HepG2 (cell line): Measurements from ENCODE around the gene ZFP92. TPM values are rescaled to one million over a fixed set of nuclear protein-coding genes. Genes with fewer than 3 reads are reported as not detected.

ENCODE experiments used
- ATAC-seq: fragments of 200-7000 bp; cut with Tn5 transposase; 3 replicates; pipeline ENCODE4 v1.9.1; 2020; ENCODE audit warnings: mild to moderate bottlenecking, moderate library complexity
- BruUV-seq: library from RNA; stranded (reverse); fragments of 400-500 nt; replicated peaks from 2 replicates; lab custom pipeline; 2021; lab: Mats Ljungman, UMichigan
- CTCF ChIA-PET: fragments of 300-600 bp; formaldehyde crosslinking; extraction: SDS; loops from one replicate; lab custom pipeline; 2021; ENCODE audit warnings: low total read pairs, inconsistent platforms, low intra/inter-chr PET ratio; lab: Yijun Ruan, JAX
- POLR2A ChIA-PET: fragments of 350-600 bp; sonication (Branson Sonifier 250); formaldehyde crosslinking; loops from one replicate; lab custom pipeline; 2020; ENCODE audit warnings: antibody characterized with exemption, inconsistent platforms; lab: Yijun Ruan, JAX
- DNase-seq: peaks from one replicate; pipeline ENCODE4 v3.0.0-alpha.2; 2015; ENCODE audit warnings: low spot score
- FAIRE-seq: peaks from 3 replicates; lab custom pipeline; 2011; peaks lifted over from hg19 to GRCh38; lab: Jason Lieb, UNC
- H2AFZ ChIP-seq: one replicate; pipeline ENCODE4 v1.6.1; 2011; ENCODE audit warnings: low read length, inconsistent platforms
- H3K27ac ChIP-seq: fragments of 300-600 bp; 3 replicates; pipeline ENCODE4 v1.8.0; 2011; ENCODE audit warnings: mixed run types, mild to moderate bottlenecking, mixed read lengths, low read length, inconsistent platforms; ENCODE audit not compliant: insufficient read depth; ENCODE audit errors: extremely low read length
- H3K27me3 ChIP-seq, 2 experiments: fragments of 200-600 bp in 1 of 2; 2 replicates in 1 of 2; 3 replicates in 1 of 2; pipeline versions ENCODE4 v1.6.0 to v1.8.0; 2011; ENCODE audit warnings: low read length in 2 of 2, mild to moderate bottlenecking in 2 of 2, moderate library complexity in 2 of 2, inconsistent platforms in 1 of 2; ENCODE audit not compliant: insufficient read depth in 2 of 2, control insufficient read depth in 1 of 2
- H3K36me3 ChIP-seq, 2 experiments: fragments of 200-600 bp in 1 of 2; replicated peaks in 1 of 2; 2 replicates in 1 of 2; 3 replicates in 1 of 2; pipeline versions ENCODE4 v1.5.1 to v1.8.0; 2011; ENCODE audit warnings: low read length in 2 of 2, inconsistent platforms in 1 of 2; ENCODE audit not compliant: insufficient read depth in 2 of 2, control insufficient read depth in 1 of 2
- H3K4me1 ChIP-seq: 2 replicates; pipeline ENCODE4 v1.5.1; 2012; ENCODE audit warnings: low read length, inconsistent platforms; ENCODE audit not compliant: insufficient read depth
- H3K4me2 ChIP-seq: 2 replicates; pipeline ENCODE4 v1.6.0; 2011; ENCODE audit warnings: low read depth, low read length, inconsistent platforms
- H3K4me3 ChIP-seq, 3 experiments: fragments of 200-600 bp in 1 of 3; sonication (generic), shearing (Covaris generic) in 1 of 3; replicated peaks in 1 of 3; 2 replicates each; pipeline ENCODE4 v1.5.1; 2011 to 2016; ENCODE audit warnings: low read length in 3 of 3, inconsistent platforms in 2 of 3, low read depth in 2 of 3, mild to moderate bottlenecking in 2 of 3, control low read depth in 1 of 3, mixed read lengths in 1 of 3; ENCODE audit not compliant: insufficient read depth in 1 of 3
- H3K79me2 ChIP-seq: one replicate; pipeline ENCODE4 v1.6.1; 2011; ENCODE audit warnings: low read length, inconsistent platforms; ENCODE audit not compliant: insufficient read depth
- H3K9ac ChIP-seq: 2 replicates; pipeline ENCODE4 v1.6.0; 2011; ENCODE audit warnings: mild to moderate bottlenecking, low read depth, low read length, inconsistent platforms; ENCODE audit not compliant: insufficient read depth
- H3K9me3 ChIP-seq: 2 replicates; pipeline ENCODE4 v1.5.1; 2012; ENCODE audit warnings: mild to moderate bottlenecking, low read length
- H4K20me1 ChIP-seq: 2 replicates; pipeline ENCODE4 v1.6.0; 2011; ENCODE audit warnings: inconsistent platforms, mild to moderate bottlenecking, low read length, moderate library complexity; ENCODE audit not compliant: insufficient read depth
- MAF1 ChIP-seq: sonication (generic); formaldehyde crosslinking; IDR thresholded peaks from 2 replicates; pipeline ENCODE4 v1.5.0; 2020; ENCODE audit warnings: missing genetic modification reagents, borderline replicate concordance
- MED13 ChIP-seq: sonication (generic); formaldehyde crosslinking; IDR thresholded peaks from 2 replicates; pipeline ENCODE4 v1.5.0; 2020; ENCODE audit warnings: missing genetic modification reagents
- MEIS2 ChIP-seq: sonication (generic); formaldehyde crosslinking; IDR thresholded peaks from 2 replicates; pipeline ENCODE4 v1.9.0; 2021; ENCODE audit warnings: mild to moderate bottlenecking, missing genetic modification reagents
- NFIB ChIP-seq: sonication (generic); formaldehyde crosslinking; IDR thresholded peaks from 2 replicates; pipeline ENCODE4 v1.9.0; 2021; ENCODE audit warnings: missing genetic modification reagents, mild to moderate bottlenecking, borderline replicate concordance
- SATB2 ChIP-seq: sonication (generic); formaldehyde crosslinking; IDR thresholded peaks from 2 replicates; pipeline ENCODE4 v1.5.0; 2020; ENCODE audit warnings: missing genetic modification reagents
- STAG1 ChIP-seq: sonication (generic); formaldehyde crosslinking; IDR thresholded peaks from 2 replicates; pipeline ENCODE4 v1.4.0; 2020; ENCODE audit warnings: missing genetic modification reagents
- ZNF101 ChIP-seq: sonication (generic); formaldehyde crosslinking; IDR thresholded peaks from 2 replicates; pipeline ENCODE4 v1.4.0; 2020; ENCODE audit warnings: mild to moderate bottlenecking, low read depth, missing genetic modification reagents, borderline replicate concordance
- ZNF12 ChIP-seq: sonication (generic); formaldehyde crosslinking; IDR thresholded peaks from 2 replicates; pipeline ENCODE4 v1.5.0; 2020; ENCODE audit warnings: missing genetic modification reagents
- ZNF263 ChIP-seq: sonication (generic); formaldehyde crosslinking; IDR thresholded peaks from 2 replicates; pipeline ENCODE4 v1.4.0; 2020; ENCODE audit warnings: missing genetic modification reagents
- ZNF557 ChIP-seq: sonication (generic); formaldehyde crosslinking; IDR thresholded peaks from 2 replicates; pipeline ENCODE4 v1.4.0; 2020; ENCODE audit warnings: missing genetic modification reagents
- WGBS: methylation state at CpG from one replicate; pipeline ENCODE4 v1.1.6; 2017; ENCODE audit warnings: low lambda C conversion rate; 5-methylcytosine and 5-hydroxymethylcytosine counted together
- in situ Hi-C: cut with HindIII; loops from 2 replicates; pipeline ENCODE4 v1.10.0; 2017; ENCODE audit warnings: low pct_unique_long_range_greater_than_20kb; ENCODE audit not compliant: extremely low pct_ligation_motif_present
- intact Hi-C: fragments of 100-400 bp; cut with micrococcal nuclease; formaldehyde crosslinking; loops from one replicate; pipeline ENCODE4 v1.10.0; 2022; ENCODE audit not compliant: unreplicated experiment
- polyA plus RNA-seq, 8 experiments: library from polyadenylated mRNA; depleted of rRNA in 3 of 8; stranded (reverse) in 7 of 8; unstranded in 1 of 8; fragments of >200 nt; fragmentation: Illumina TruSeq in 4 of 8; extraction: Trizol in 4 of 8; gene quantifications; 2 replicates each; pipeline versions ENCODE4 v1.2.1 to v1.2.3, GENCODE V29; 2011 to 2016; ENCODE audit warnings: low read depth in 4 of 8, missing spikeins in 1 of 8, mixed read lengths in 1 of 8; ENCODE audit not compliant: insufficient read depth in 1 of 8
- total RNA-seq, 5 experiments: library from RNA; depleted of rRNA; stranded (reverse); fragments of >200 nt; fragmentation: Illumina TruSeq; extraction: Trizol; gene quantifications; 2 replicates each; pipeline ENCODE4 v1.2.3, GENCODE V29; 2016; ENCODE audit warnings: low read depth in 1 of 5
- TF ChIP-seq, protein P1 (sequence below): sonication (generic); formaldehyde crosslinking; IDR thresholded peaks from 2 replicates; pipeline ENCODE4 v1.4.0; 2020; ENCODE audit warnings: missing genetic modification reagents
- TF ChIP-seq, protein P2 (sequence below): sonication (generic); formaldehyde crosslinking; IDR thresholded peaks from 2 replicates; pipeline ENCODE4 v1.5.0; 2020; ENCODE audit warnings: mild to moderate bottlenecking, missing genetic modification reagents, moderate library complexity
- TF ChIP-seq, protein P3 (sequence below): sonication (generic); formaldehyde crosslinking; IDR thresholded peaks from 2 replicates; pipeline ENCODE4 v1.4.0; 2020; ENCODE audit warnings: missing genetic modification reagents

ZFP92 gene
- total and polyA plus RNA-seq, 2 of the 13 experiments (the other 11 are each of a cell fraction or from before 2014, with no cell fraction given): 0.02 TPM; not detected in 1

DNA sequence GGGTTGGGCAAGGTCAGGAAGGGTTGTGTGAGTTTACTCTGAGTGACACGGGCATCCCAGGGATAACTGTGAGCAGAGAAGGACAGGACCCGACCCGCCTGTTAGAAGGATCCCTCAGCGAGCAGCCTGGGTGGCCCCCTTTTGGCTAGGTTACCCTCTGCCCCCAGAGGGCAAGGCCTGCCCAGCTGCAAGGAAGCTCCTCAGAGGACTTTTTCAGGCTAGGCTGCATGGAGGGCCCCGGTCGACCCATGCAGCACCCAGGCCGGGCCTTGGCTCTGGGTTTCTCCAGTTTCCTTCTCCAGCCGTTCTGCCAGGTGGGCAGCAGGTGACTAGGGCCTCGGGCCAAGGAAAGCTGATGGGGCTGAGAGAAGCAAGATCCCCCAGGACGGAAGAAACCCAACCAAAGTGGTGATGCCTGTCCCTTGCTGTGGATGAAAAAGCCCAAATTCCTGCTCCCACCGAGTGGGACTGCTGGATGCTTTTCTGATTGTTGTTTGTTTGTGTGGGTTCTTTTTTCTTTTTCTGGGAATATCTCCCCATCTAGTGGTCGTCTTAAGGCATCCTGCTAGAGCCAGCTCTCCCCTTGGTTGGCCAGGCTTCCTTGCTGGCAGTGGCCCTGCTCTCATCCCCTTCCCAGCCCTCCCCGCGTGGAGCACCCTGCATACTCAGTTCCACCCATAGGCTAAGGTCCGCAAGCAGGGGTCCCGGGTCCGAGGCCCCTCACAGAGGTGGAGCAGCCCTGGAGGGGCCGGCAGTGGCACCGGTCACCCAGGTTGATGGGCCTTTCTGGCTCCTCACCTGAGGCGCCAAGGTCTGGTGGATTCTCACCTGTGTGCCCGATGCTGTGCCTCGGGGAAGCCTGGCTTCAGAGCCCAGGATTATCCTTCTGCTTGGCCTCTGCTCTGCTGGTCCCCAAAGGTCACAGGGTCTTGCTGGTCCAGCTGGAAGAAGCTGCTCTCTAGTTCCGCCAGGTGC is 1.8 kb downstream of the ZFP92 start:
- ATAC-seq: no peak
- in situ Hi-C loops: loop anchor here (10.0 kb wide), 1 partner anchor 378 kb away; no protein-coding TSS in a partner anchor
- 27% methylated on average over 4 of the region's 23 CpGs for WGBS
- TF ChIP-seq, protein P1, sequence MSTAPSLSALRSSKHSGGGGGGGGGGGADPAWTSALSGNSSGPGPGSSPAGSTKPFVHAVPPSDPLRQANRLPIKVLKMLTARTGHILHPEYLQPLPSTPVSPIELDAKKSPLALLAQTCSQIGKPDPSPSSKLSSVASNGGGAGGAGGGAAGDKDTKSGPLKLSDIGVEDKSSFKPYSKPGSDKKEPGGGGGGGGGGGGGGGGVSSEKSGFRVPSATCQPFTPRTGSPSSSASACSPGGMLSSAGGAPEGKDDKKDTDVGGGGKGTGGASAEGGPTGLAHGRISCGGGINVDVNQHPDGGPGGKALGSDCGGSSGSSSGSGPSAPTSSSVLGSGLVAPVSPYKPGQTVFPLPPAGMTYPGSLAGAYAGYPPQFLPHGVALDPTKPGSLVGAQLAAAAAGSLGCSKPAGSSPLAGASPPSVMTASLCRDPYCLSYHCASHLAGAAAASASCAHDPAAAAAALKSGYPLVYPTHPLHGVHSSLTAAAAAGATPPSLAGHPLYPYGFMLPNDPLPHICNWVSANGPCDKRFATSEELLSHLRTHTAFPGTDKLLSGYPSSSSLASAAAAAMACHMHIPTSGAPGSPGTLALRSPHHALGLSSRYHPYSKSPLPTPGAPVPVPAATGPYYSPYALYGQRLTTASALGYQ (CRISPR knock-in tag): no peak
- TF ChIP-seq SATB2 (CRISPR knock-in tag) (no peak), ZNF12 (no peak), ZNF263 (CRISPR knock-in tag) (no peak), ZNF101 (CRISPR knock-in tag) (no peak), MAF1 (no peak), MEIS2 (CRISPR knock-in tag) (no peak), NFIB (CRISPR knock-in tag) (no peak), STAG1 (CRISPR knock-in tag) (peak; percentile 46), MED13 (CRISPR knock-in tag) (no peak), ZNF557 (CRISPR knock-in tag) (no peak)
- TF ChIP-seq, protein P2, sequence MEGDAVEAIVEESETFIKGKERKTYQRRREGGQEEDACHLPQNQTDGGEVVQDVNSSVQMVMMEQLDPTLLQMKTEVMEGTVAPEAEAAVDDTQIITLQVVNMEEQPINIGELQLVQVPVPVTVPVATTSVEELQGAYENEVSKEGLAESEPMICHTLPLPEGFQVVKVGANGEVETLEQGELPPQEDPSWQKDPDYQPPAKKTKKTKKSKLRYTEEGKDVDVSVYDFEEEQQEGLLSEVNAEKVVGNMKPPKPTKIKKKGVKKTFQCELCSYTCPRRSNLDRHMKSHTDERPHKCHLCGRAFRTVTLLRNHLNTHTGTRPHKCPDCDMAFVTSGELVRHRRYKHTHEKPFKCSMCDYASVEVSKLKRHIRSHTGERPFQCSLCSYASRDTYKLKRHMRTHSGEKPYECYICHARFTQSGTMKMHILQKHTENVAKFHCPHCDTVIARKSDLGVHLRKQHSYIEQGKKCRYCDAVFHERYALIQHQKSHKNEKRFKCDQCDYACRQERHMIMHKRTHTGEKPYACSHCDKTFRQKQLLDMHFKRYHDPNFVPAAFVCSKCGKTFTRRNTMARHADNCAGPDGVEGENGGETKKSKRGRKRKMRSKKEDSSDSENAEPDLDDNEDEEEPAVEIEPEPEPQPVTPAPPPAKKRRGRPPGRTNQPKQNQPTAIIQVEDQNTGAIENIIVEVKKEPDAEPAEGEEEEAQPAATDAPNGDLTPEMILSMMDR (CRISPR knock-in tag): peak; percentile 38; the same call in 1 of the 2 replicates
- TF ChIP-seq, protein P3, sequence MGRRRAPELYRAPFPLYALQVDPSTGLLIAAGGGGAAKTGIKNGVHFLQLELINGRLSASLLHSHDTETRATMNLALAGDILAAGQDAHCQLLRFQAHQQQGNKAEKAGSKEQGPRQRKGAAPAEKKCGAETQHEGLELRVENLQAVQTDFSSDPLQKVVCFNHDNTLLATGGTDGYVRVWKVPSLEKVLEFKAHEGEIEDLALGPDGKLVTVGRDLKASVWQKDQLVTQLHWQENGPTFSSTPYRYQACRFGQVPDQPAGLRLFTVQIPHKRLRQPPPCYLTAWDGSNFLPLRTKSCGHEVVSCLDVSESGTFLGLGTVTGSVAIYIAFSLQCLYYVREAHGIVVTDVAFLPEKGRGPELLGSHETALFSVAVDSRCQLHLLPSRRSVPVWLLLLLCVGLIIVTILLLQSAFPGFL (CRISPR knock-in tag): no peak
- Histone ChIP-seq H3K79me2 (no peaks in the 10 kb centered on the region), H3K4me1 (peaks cover 42% of the 10 kb centered on the region), H3K9ac (no peak overlapping the region), H3K36me3 (no peaks in the 10 kb centered on the region), H3K4me2 (no peak overlapping the region), H3K4me3 (no peak overlapping the region), H4K20me1 (no peaks in the 10 kb centered on the region), H3K27me3 (peaks cover 2 to 8% of the 10 kb centered on the region in 2 experiments; a peak in 2 of 5 replicates), H3K9me3 (no peaks in the 10 kb centered on the region), H3K27ac (no peak overlapping the region), H2AFZ (no peak overlapping the region)
- FAIRE-seq: no peak
- no TSS peak for BruUV-seq
- DNase-seq: no peak
- intact Hi-C loops: no loop called here
- ChIA-PET POLR2A (no interaction called here), CTCF (no interaction called here)
